GM18867 (cell line): ENCODE measurements around the gene SCUBE3.
A peak's percentile ranks its signal among the peaks of the same experiment; 100 is the strongest.

Experiments used
- ATAC-seq: cut with Tn5 transposase; IDR thresholded peaks from one replicate; pipeline ENCODE4 v1.9.1; 2021; ENCODE audit warnings: mild to moderate bottlenecking, moderate library complexity; ENCODE audit not compliant: unreplicated experiment

The SCUBE3 gene

DNA sequence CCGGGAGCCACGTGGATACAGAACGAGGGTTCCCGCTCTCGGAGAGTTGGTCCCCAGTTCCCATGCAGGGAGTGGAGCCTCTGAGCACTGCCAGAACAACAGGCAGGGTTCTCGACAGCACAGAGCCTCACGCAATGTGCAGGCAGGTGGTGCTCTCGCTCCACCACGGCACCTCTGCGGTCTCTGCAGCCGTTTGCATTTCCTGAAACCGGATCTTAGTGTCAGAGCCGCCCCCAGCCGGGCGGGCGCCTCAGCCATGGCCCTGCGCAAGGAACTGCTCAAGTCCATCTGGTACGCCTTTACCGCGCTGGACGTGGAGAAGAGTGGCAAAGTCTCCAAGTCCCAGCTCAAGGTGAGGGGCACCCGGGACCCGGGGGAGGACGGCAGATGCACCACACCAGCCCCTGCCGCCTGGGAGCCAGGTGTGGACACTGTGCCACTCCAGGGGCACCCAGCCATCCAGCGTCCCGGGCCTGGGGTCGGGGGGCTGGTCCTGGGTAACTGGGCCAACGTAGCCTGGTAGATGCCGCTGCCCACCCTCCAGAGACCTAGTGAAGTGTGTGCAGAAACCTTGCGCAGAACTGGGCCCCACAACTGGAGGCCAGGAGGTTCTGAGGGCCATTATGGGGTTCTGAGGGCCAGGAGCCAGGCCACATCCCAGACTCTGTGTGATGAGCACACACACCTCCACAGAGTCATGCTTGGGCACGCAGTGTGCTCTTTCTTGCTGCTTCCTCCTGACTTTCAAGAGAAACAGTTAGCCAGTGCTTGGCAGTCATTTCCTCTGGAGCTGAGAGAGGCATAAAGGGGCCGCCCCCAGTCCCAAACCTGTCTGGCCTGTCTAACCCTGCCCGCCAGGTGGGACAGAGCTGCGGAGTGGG is 84.1 kb downstream of the SCUBE3 start, which contains the start of gene DEF6:
Gene DEF6 (plus strand): TSS at position 218 of the 881 bp plus-strand sequence. CDS start 39 bp downstream, at position 257.
- peak; percentile 77 for ATAC-seq

DNA sequence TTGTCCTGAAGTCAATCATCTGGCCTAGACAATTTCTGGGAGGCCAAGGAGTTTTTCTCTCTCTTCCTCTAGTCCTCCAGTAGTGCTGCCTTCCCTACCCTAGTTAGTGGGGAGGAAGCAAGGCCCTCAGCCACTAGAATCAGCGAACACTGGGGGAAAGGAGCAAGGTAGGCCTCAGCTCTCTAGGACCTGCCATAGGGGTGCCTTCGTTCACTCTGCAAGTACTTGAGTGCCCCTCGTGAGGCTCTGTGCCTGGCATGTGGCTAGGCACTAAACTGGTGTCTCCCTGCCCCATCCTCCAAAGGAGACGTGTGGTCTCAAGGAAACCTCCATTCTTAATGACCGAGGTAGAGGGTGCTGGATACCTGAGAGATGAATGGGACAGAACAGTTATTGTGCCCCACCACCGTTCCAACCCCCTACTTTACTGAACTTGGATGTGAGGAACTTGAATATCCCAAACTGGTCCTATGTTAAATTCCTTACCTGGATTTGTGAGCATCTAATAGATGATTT is 84.9 kb downstream of the SCUBE3 start:
- no peak for ATAC-seq

DNA sequence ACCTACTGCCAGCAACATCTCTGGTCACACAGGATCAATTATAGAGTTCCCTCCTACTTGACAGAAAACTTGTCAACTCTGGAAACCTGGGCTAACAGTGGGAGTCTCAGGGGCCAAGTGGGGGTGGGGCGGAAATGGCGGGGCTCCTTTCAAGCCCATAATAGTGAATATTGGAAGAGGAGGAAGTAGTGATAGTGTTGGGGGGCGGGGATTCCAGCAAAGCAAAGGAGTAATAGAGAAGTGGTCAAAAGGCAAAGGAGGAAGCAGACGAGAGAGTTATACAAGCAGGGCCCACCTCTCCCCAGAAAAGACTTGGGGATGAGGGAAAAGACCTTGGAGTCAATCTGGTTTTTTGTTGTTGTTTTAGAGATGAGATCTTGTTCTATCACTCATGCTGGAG is 85.9 kb downstream of the SCUBE3 start:
- no peak for ATAC-seq

GRCh38 chr6:35300848-35301247 is 87.1 kb downstream of the SCUBE3 start:
- no peak for ATAC-seq
